B cell (primary cell): ENCODE data around the gene GTF2I. TPM values are rescaled to one million over a fixed set of nuclear protein-coding genes. Genes with fewer than 3 reads are reported as not detected.

ENCODE experiments used
- ATAC-seq: fragments of 200-7000 bp; cut with Tn5 transposase; one replicate; pipeline ENCODE4 v1.10.0; 2021; ENCODE audit warnings: low read depth, mild to moderate bottlenecking, moderate number of reproducible peaks, moderate library complexity
- CTCF ChIA-PET: fragments of 350-600 bp; sonication (Branson Sonifier 250); formaldehyde crosslinking; loops from one replicate; lab custom pipeline; 2021; ENCODE audit warnings: antibody characterized with exemption, inconsistent platforms; lab: Charles Lee
- POLR2A ChIA-PET: fragments of 350-600 bp; sonication (Branson Sonifier 250); formaldehyde crosslinking; loops from one replicate; lab custom pipeline; 2021; ENCODE audit warnings: antibody characterized with exemption; lab: Charles Lee
- DNase-seq: peaks from one replicate; pipeline ENCODE4 v3.0.0; 2013
- H2AFZ ChIP-seq: 2 replicates; pipeline ENCODE4 v1.6.1; 2012; ENCODE audit warnings: mild to moderate bottlenecking, low read depth, low read length; ENCODE audit not compliant: insufficient read depth, poor library complexity, severe bottlenecking
- H3K27ac ChIP-seq, 2 donors: 1 replicate in 1 of 2; 2 replicates in 1 of 2; pipeline ENCODE4 v1.5.1; 2012 to 2013; ENCODE audit warnings: low read length in 2 of 2, mild to moderate bottlenecking in 2 of 2, moderate library complexity in 1 of 2
- H3K27me3 ChIP-seq, 4 experiments: fragments of 200-600 bp in 1 of 4; sonication (generic) in 1 of 4; replicated peaks in 1 of 4; 1 replicate in 2 of 4; 2 replicates in 2 of 4; pipeline versions ENCODE4 v1.6.1 to v1.7.0; 2013 to 2016; ENCODE audit warnings: low read length in 3 of 4, mild to moderate bottlenecking in 2 of 4, mixed read lengths in 1 of 4, moderate library complexity in 1 of 4; ENCODE audit not compliant: insufficient read depth in 4 of 4, control insufficient read depth in 3 of 4; ENCODE audit errors: control extremely low read depth in 1 of 4
- H3K36me3 ChIP-seq, 2 experiments: replicated peaks in 1 of 2; 1 replicate in 1 of 2; 2 replicates in 1 of 2; pipeline versions ENCODE4 v1.6.1 to v1.7.1; 2013; ENCODE audit warnings: low read length in 1 of 2; ENCODE audit not compliant: insufficient read depth in 2 of 2, control insufficient read depth in 1 of 2; ENCODE audit errors: control extremely low read depth in 1 of 2, extremely low read depth in 1 of 2
- H3K4me1 ChIP-seq, 2 donors: fragments of 200-600 bp in 1 of 2; sonication (generic) in 1 of 2; 1 replicate in 1 of 2; 2 replicates in 1 of 2; pipeline versions ENCODE4 v1.5.1 to v1.6.1; 2013 to 2017; ENCODE audit warnings: low read length in 2 of 2; ENCODE audit not compliant: control insufficient read depth in 2 of 2, insufficient read depth in 2 of 2
- H3K4me2 ChIP-seq: replicated peaks from 2 replicates; pipeline ENCODE3; 2012; ENCODE audit warnings: mild to moderate bottlenecking, low read depth, low read length; ENCODE audit not compliant: poor library complexity, severe bottlenecking
- H3K4me3 ChIP-seq, 5 experiments: fragments of 200-600 bp in 1 of 5; sonication (generic) in 1 of 5; 1 replicate in 3 of 5; 2 replicates in 2 of 5; pipeline versions ENCODE4 v1.5.1 to v1.7.0; 2011 to 2016; ENCODE audit warnings: low read length in 4 of 5, mild to moderate bottlenecking in 4 of 5, low read depth in 2 of 5, control low read depth in 1 of 5, moderate library complexity in 1 of 5; ENCODE audit not compliant: insufficient read depth in 1 of 5; ENCODE audit errors: control extremely low read depth in 1 of 5, extremely low read depth in 1 of 5
- H3K79me2 ChIP-seq: fragments of 200-600 bp; sonication (generic); one replicate; pipeline ENCODE4 v1.6.0; 2016; ENCODE audit warnings: low read length; ENCODE audit not compliant: control insufficient read depth, insufficient read depth
- H3K9ac ChIP-seq: fragments of 200-600 bp; sonication (generic); 2 replicates; pipeline ENCODE4 v1.6.1; 2017; ENCODE audit warnings: mild to moderate bottlenecking, low read length, moderate library complexity
- H3K9me3 ChIP-seq, 3 donors: one replicate each; pipeline versions ENCODE4 v1.6.1 to v1.7.1; 2013; ENCODE audit warnings: low read length in 2 of 3; ENCODE audit not compliant: control insufficient read depth in 2 of 3, insufficient read depth in 1 of 3; ENCODE audit errors: control extremely low read depth in 1 of 3
- H4K20me1 ChIP-seq: 2 replicates; pipeline ENCODE4 v1.6.0; 2012; ENCODE audit warnings: mild to moderate bottlenecking, low read length; ENCODE audit not compliant: insufficient read depth, control insufficient read depth, poor library complexity, severe bottlenecking
- H3K27ac Mint-ChIP-seq: one replicate; pipeline ENCODE4 v1.8.0; 2021; ENCODE audit warnings: mixed read lengths
- H3K27me3 Mint-ChIP-seq: one replicate; pipeline ENCODE4 v1.8.0; 2021; ENCODE audit warnings: mixed read lengths
- H3K4me1 Mint-ChIP-seq: one replicate; pipeline ENCODE4 v1.8.0; 2021; ENCODE audit warnings: mixed read lengths
- H3K4me3 Mint-ChIP-seq: one replicate; pipeline ENCODE4 v1.8.0; 2021; ENCODE audit warnings: mixed read lengths
- H3K9me3 Mint-ChIP-seq: one replicate; pipeline ENCODE4 v1.8.0; 2022; ENCODE audit warnings: mixed read lengths; ENCODE audit not compliant: insufficient read depth
- CTCF ChIP-seq: fragments of 200-600 bp; IDR thresholded peaks from one replicate; pipeline ENCODE4 v1.8.0; 2022; ENCODE audit warnings: antibody characterized with exemption, mild to moderate bottlenecking
- EZH2 ChIP-seq: IDR thresholded peaks from 2 replicates; pipeline ENCODE4 v1.6.1; 2012; ENCODE audit warnings: borderline replicate concordance, low read depth, mild to moderate bottlenecking, moderate library complexity, low read length; ENCODE audit not compliant: insufficient read depth, poor library complexity, severe bottlenecking
- WGBS: methylation state at CpG from one replicate; pipeline ENCODE4 v1.1.5; 2013; ENCODE audit warnings: missing lambda C conversion rate; ENCODE audit not compliant: insufficient coverage; 5-methylcytosine and 5-hydroxymethylcytosine counted together
- intact Hi-C: fragments of 100-400 bp; cut with micrococcal nuclease; formaldehyde crosslinking; loops from one replicate; pipeline ENCODE4 v1.10.0; 2022
- polyA plus RNA-seq: library from polyadenylated mRNA; depleted of rRNA; stranded (reverse); fragments of >200 nt; gene quantifications from 2 replicates; pipeline ENCODE4 v1.2.3, GENCODE V29; 2012
- total RNA-seq, 2 donors: library from RNA; stranded (reverse); fragments of 120-200 nt in 1 of 2; gene quantifications; 1 replicate in 1 of 2; 2 replicates in 1 of 2; pipeline versions ENCODE4 v1.2.3 to v1.2.4, GENCODE V29; 2013 to 2022

The GTF2I gene
- total and polyA plus RNA-seq, 2 donors (not counting 1 experiment from before 2014, with no cell fraction given) = 140 to 271 TPM

- H3K27ac Mint-ChIP-seq = no peak overlapping the region
- TF ChIP-seq CTCF (no peak), EZH2 (no peak)
- Histone ChIP-seq H3K9ac (no peak overlapping the region), H3K4me2 (no peak overlapping the region), H3K9me3 (no peaks in the 10 kb centered on the region), H3K36me3 (peaks cover 2 to 59% of the 10 kb centered on the region in 2 experiments), H3K4me3 (no peak overlapping the region), H3K27me3 (no peaks in the 10 kb centered on the region), H3K4me1 (no peaks in the 10 kb centered on the region), H3K27ac (no peak overlapping the region), H3K79me2 (peaks cover 12% of the 10 kb centered on the region), H4K20me1 (no peaks in the 10 kb centered on the region), H2AFZ (no peak overlapping the region)
- 98% methylated on average over 13 of the region's 16 CpGs for WGBS
- no peak overlapping the region for H3K4me3 Mint-ChIP-seq
- ATAC-seq (no peak), DNase-seq (no peak)
- POLR2A ChIA-PET = no interaction called here
- CTCF ChIA-PET = no interaction called here
- H3K9me3 Mint-ChIP-seq = no peaks in the 10 kb centered on the region
- H3K4me1 Mint-ChIP-seq = no peaks in the 10 kb centered on the region
- H3K27me3 Mint-ChIP-seq = no peaks in the 10 kb centered on the region
- intact Hi-C loops = no loop called here
These were observed 64.6 kb downstream of the GTF2I start for GRCh38 chr7:74722153-74722552.

- no peak overlapping the region for H3K4me2 ChIP-seq
- Mint-ChIP-seq H3K27ac (peak overlapping the region; percentile 41), H3K4me3 (no peak overlapping the region), H3K27me3 (no peaks in the 10 kb centered on the region), H3K9me3 (no peaks in the 10 kb centered on the region), H3K4me1 (no peaks in the 10 kb centered on the region)
- H3K4me1 ChIP-seq = no peaks in the 10 kb centered on the region
- peaks cover 3 to 39% of the 10 kb centered on the region in 2 experiments for H3K36me3 ChIP-seq
- intact Hi-C loops = no loop called here
- H3K27me3 ChIP-seq = no peaks in the 10 kb centered on the region
- H3K4me3 ChIP-seq = no peak overlapping the region
- TF ChIP-seq EZH2 = no peak
- DNase-seq (no peak), ATAC-seq (no peak)
- peaks cover 12% of the 10 kb centered on the region for H3K79me2 ChIP-seq
- ChIA-PET CTCF (interaction anchor here (1.2 kb wide), 1 partner anchor 100 kb away, joined by 6 read pairs; no protein-coding TSS in a partner anchor), POLR2A (no interaction called here)
- H4K20me1 ChIP-seq = no peaks in the 10 kb centered on the region
- no peak overlapping the region for H3K9ac ChIP-seq
- no peaks in the 10 kb centered on the region for H3K9me3 ChIP-seq
- no peak overlapping the region for H2AFZ ChIP-seq
- H3K27ac ChIP-seq = peak overlapping the region in 1 of 2 donors; percentile 32
- WGBS = no CpG with 5 or more reads among the region's 1 CpG
These were observed 68.3 kb downstream of the GTF2I start for GRCh38 chr7:74725840-74726239.
